ENCODE data around the gene IGSF21.

DNA sequence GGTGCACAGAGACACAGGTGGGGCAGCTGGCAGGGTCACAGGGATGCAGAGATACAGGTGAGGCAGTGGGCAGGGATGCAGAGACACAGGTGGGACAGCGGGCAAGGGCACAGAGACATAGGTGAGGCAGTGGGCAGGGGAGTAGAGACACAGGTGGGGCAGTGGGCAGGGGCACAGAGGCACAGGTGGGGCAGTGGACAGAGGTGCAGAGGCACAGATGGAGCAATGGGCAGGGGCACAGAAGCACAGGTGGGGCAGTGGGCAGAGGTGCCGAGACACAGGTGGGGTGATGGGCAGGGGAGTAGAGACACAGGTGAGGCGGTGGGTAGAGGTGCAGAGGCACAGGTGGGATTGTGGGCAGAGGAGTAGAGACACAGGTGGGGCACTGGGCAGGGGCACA is 255.8 kb downstream of the IGSF21 start:
- TF ChIP-seq, protein P1, sequence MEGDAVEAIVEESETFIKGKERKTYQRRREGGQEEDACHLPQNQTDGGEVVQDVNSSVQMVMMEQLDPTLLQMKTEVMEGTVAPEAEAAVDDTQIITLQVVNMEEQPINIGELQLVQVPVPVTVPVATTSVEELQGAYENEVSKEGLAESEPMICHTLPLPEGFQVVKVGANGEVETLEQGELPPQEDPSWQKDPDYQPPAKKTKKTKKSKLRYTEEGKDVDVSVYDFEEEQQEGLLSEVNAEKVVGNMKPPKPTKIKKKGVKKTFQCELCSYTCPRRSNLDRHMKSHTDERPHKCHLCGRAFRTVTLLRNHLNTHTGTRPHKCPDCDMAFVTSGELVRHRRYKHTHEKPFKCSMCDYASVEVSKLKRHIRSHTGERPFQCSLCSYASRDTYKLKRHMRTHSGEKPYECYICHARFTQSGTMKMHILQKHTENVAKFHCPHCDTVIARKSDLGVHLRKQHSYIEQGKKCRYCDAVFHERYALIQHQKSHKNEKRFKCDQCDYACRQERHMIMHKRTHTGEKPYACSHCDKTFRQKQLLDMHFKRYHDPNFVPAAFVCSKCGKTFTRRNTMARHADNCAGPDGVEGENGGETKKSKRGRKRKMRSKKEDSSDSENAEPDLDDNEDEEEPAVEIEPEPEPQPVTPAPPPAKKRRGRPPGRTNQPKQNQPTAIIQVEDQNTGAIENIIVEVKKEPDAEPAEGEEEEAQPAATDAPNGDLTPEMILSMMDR (IDR thresholded peaks at IDR 0.05): no peak
- no peak for TF ChIP-seq POLR2A (IDR thresholded peaks at IDR 0.05)
